GM03348 (cell line): ENCODE data around the gene CCDC88C.
"Not testable (repeated sequence)": the region's sequence is repeated elsewhere in the genome, so short reads cannot be mapped to it uniquely, and the experiment has no call there.

Experiments used
- DNase-seq: peaks from one replicate; pipeline ENCODE4 v3.0.0; 2012; ENCODE audit warnings: low spot score

Gene CCDC88C

DNA sequence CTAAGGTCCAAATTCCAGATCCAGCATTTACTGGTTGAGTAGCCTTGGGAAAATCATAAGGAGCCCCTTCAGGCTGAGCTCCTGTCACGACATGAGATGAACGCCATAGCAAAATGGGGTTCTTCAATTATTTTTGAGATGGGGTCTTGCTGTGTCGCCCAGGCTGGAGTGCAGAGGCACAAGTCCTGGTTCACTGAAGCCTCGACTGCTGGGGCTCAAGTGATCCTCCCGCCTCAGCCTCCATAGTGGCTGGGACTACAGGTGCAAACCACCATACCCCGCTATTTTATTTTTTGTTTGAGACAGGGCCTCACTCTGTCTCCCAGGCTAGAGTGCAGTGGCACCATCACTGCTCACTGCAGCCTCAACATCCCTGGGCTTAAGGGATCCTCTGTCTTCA, 147.4 kb downstream of the CCDC88C start:
- no peak for DNase-seq

DNA sequence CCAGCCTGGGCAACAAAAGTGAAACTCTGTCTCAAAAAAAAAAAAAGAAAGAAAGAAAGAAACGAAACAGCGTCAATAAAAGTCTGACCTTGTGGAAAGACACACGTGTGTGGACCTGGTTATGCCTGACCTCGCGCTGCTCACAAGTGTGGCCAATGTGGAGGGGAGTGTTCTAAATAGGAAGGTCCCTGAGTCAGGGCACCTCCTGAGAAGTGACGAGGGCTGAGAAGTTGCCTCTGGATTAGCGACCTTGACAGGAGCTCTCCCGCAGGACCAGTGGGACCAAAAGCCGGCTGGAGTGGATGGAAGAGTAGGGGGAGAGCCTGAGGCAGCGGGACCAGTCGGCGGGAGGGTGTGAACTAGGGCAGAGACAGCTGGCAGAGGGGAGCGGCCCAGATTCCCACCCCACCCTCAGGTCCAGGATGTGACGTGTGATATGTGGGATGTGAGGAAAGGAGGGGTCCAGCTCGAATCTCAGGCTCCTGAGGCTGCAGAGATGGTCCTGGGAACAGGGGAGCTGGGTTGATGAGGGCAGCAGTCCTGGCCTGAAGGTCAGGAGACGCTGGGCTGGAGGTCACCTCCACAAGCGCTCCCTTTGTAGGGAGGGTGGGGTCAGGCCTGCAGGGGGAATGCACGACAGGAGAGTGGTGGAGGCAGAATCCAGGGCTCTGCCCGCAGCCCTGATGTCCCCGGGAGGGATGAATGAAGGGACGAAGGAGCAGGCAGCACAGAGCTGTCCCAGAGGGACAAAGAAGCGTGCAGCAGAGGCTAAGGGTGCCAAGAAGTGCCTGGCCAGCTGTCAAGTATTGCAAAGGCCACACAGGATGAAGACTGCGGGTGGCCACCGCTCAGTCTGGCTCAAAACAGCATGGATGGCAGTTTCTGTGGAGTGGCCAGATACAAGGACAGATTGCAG, 148.3 kb downstream of the CCDC88C start:
- DNase-seq: peak; percentile 51

GRCh38 chr14:91267965-91268437, 149.6 kb downstream of the CCDC88C start:
- no peak for DNase-seq

DNA sequence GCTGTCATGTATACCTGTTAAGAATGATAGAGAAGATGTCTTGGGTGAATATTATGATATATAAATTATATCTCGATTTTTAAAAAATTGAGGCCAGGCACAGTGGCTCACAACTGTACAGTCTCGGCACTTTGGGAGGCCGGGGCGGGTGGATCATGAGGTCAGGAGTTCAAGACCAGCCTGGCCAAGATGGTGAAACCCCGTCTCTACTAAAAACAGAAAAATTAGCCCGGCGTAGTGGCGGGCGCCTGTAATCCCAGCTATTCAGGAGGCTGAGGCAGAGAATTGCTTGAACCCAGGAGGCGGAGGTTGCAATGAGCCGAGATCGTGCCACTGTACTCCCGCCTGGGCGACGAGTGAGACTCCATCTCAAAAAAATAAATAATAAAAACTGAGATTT, 151.3 kb downstream of the CCDC88C start:
- not testable (repeated sequence) for DNase-seq

- DNase-seq: no peak
These were observed 152.2 kb downstream of the CCDC88C start for GRCh38 chr14:91265404-91265803.

- DNase-seq: peak; percentile 72
These were observed 153.2 kb downstream of the CCDC88C start for GRCh38 chr14:91264151-91265150.

DNA sequence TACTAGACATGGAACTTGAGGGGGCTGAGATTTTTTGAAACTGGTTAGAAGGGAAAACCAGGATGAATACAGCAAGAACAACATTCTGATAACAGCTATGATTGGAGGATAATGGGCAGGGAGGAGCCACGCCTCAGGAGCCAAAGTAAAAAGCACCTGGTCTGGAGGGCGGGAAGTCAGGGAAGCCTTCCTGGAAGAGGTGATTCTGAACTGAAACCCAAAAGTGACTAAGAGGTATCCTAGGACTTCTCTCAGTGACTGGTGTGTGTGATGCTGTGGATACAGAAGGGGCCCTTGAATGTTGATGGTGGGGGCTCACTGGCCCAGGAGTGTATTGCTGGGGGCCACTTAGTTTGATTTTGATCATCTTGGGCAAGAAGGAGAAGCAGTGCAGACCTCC, 154.3 kb downstream of the CCDC88C start:
- no peak for DNase-seq

DNA sequence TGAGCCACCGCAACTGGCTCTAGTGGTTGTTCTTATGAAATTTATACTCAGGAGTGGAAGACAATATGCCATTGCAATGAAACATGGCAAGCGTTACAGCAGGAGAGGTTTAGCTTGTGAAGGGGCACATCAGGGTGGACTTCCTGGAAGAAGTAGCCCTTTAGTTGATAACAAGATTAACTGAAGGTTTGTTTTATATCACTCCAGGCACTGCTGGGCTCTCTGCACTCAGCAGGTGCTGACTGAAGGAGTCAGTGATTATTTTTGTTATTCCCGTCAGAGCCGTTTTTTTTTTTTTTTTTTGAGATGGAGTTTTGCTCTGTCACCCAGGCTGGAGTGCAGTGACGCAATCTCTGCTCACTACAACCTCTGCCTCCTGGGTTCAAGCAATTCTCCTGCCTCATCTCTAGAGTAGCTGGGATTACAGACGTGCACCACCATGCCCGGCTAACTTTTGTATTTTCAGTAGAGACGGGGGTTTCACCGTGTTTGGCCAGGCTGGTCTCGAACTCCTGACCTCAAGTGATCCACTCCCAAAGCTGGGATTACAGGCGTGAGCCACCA, 155.6 kb downstream of the CCDC88C start:
- no peak for DNase-seq

- DNase-seq: no peak
These were observed 156.5 kb downstream of the CCDC88C start for GRCh38 chr14:91261115-91261514.

DNA sequence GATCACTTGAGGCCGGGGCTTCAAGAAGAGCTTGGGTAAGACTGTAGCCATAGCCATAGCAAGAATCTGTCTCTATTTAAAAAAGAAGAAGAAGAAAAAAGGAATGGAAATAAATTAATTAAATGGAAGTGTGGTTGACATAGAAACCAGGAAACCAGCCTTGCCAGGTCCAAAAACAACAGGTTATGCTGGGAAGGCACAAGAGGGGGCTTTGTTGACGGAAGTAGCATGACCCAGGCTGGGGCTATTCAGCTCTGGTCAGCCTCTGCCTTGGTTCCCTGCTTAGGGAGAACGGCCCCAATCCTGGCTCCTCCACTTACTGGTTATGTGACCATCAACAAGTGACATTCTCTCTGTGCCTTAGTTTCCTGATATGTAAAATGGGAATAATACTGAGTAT, 158.7 kb downstream of the CCDC88C start:
- no peak for DNase-seq

DNA sequence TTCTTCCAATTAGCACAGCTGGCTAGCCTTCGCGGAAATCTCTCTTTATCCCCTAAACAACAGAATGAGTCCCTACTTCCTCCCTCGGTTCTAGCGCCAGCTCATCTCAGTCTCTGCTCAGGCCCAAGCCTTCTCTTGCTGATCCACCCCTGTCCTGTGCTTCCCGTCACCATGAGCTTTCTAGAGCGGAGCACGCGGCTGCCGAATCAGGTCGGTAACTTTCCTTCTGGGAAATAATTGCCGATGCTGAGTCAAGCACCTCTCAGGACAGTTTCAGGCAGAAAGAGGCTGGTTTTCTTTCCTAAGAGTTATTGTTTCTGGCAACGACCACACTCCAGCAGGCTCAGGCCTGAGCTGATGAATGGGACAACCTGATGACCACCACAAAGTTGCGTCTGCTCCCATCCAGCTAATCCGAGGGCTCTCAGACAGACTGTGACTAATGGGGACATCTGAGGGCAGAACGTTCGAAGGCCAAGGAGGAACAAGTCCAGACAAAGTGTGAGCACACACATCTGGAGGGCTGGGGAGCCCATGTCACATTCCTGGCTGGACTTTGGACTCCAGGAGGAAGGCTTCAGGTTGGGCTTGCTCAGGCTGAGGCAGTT, 159.5 kb downstream of the CCDC88C start:
- DNase-seq: peak; percentile 79

- DNase-seq: no peak
These were observed 160.2 kb downstream of the CCDC88C start for GRCh38 chr14:91257328-91258010.

DNA sequence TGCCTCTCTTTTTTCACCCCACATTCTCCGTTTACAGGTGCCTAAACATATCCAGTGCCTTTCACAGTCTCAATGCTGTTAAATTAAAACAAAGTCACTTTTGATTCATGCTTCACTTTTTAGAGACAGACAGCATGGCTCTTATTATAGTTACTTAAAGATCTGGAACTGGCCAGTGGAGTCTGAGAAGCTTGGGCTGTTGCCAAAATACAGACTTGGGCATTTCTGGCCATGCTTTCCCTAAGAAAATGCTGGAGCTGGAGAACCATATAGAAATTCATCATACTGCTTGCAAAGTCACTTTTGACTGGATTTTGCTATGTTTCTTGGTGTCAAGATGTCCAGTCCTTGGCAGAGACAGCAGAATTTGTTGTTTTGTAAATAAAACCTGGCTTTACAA, 161.0 kb downstream of the CCDC88C start:
- DNase-seq: no peak

GRCh38 chr14:91255026-91255695, 162.5 kb downstream of the CCDC88C start:
- DNase-seq: peak; percentile 52

- DNase-seq: no peak
These were observed 163.2 kb downstream of the CCDC88C start for GRCh38 chr14:91254461-91254860.

DNA sequence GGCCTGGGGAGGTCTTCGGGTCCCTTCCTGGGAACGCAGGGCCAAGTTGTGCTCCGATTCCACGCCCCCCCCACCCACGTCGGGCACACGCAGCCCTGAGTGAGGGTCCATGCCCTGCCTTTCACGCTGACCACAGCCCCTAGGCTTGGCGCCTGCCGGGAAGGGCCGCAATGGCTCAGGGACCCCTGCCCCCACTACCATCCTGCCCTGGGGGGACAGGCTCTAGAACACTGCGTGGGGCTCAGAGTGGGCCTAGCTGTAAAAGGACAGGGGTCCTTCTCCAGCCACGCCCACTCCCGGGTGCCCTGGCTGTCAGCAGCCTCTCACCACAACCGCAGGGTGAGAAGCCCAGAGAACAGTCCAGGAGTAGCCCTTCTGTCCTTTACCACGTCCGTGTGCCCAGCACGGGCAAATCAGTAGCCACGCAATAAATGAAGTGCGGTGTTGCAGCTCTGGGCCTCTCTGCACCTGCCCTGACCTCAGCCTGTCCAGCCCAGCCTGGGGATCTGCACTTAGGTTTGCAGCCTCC, 163.8 kb downstream of the CCDC88C start:
- DNase-seq: no peak

DNA sequence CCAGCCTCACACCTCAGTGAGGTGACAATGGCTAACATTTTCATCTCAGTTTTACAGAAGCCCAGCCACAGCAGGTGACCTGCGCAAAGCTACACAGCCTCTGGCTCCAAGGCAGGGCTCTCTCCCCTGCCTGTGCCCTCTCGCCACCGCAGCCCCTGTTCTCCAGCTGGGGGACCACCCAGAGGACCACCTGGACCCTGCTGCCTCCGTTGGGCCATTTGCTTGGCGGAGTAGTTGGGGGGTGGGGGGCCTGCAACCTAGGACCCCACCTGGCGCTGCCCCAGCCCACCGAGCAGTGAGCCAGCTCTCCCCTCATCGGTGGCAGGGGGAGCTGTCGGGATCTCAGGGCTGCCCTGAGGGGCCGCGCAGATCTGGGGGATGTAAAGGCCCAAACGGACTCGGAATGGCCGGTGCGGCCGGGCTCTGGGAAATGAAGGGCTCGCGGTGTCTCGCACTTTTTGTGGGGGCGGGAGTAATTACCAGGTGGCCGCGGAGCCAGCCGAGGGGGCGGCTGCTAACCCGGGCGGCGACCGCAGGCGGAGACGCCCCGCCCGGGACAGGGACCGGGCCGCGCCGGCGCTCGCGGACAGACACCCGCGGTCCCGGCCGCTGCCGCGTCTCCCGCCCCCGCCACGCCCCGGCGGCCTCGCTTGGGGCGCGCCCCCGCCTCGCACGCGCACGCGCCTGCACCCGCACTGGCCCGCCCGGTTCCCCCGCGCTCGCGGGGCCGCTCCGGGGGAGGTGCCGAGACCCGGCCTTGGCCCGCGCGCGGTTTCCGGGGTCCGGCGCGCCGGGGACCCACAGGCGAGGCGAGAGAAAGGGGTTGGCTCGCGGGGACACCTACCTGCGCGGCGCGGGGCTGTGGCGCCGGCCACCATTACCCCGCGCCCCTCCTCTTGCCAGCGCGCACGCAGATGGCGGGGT, 164.5 kb downstream of the CCDC88C start:
- peak; percentile 85 for DNase-seq

GRCh38 chr14:91250912-91251311, 166.7 kb downstream of the CCDC88C start:
- peak; percentile 56 for DNase-seq
